ENCODE measurements around the gene MCC. TPM values are rescaled to one million over a fixed set of nuclear protein-coding genes. Genes with fewer than 3 reads are reported as not detected.

Gene MCC
- total RNA-seq, 2 experiments from 2014 or later, result 3.8 to 4.4 TPM

- POLR2A ChIA-PET, result interaction anchor here (0.6 kb wide), 1 partner anchor 440 kb away, joined by 3 read pairs; no protein-coding TSS in a partner anchor
- Mint-ChIP-seq H3K36me3 (peaks cover 33% of the 10 kb centered on the region), H3K4me3 (no peak overlapping the region), H3K27ac (no peak overlapping the region), H3K9me3 (no peaks in the 10 kb centered on the region), H3K27me3 (no peaks in the 10 kb centered on the region), H3K4me1 (peaks cover 3% of the 10 kb centered on the region)
- DNase-seq, result no peak
- no peak for ATAC-seq (ENCODE audit: low read depth)
Observed at GRCh38 chr5:113005454-113005853, 482.8 kb downstream of the MCC start.

GRCh38 chr5:113003763-113004162, 484.5 kb downstream of the MCC start:
- Mint-ChIP-seq H3K27me3 (no peaks in the 10 kb centered on the region), H3K9me3 (no peaks in the 10 kb centered on the region), H3K36me3 (peaks cover 28% of the 10 kb centered on the region), H3K4me1 (peaks cover 4% of the 10 kb centered on the region), H3K27ac (no peak overlapping the region), H3K4me3 (no peak overlapping the region)
- POLR2A ChIA-PET, result interaction anchor here (0.6 kb wide), 1 partner anchor 42 kb away, joined by 3 read pairs; no protein-coding TSS in a partner anchor
- DNase-seq (no peak), ATAC-seq (ENCODE audit: low read depth) (no peak)

GRCh38 chr5:113002423-113002822, 485.8 kb downstream of the MCC start:
- H3K27ac Mint-ChIP-seq, result no peak overlapping the region
- ATAC-seq (ENCODE audit: low read depth) (no peak), DNase-seq (no peak)
- peaks cover 25% of the 10 kb centered on the region for H3K36me3 Mint-ChIP-seq
- peaks cover 6% of the 10 kb centered on the region for H3K4me1 Mint-ChIP-seq
- H3K27me3 Mint-ChIP-seq, result no peaks in the 10 kb centered on the region
- no peak overlapping the region for H3K4me3 Mint-ChIP-seq
- no peaks in the 10 kb centered on the region for H3K9me3 Mint-ChIP-seq
- POLR2A ChIA-PET, result no interaction called here

- no peaks in the 10 kb centered on the region for H3K27me3 Mint-ChIP-seq
- no peak overlapping the region for H3K27ac Mint-ChIP-seq
- no peak for ATAC-seq (ENCODE audit: low read depth)
- H3K4me3 Mint-ChIP-seq, result no peak overlapping the region
- H3K9me3 Mint-ChIP-seq, result no peaks in the 10 kb centered on the region
- H3K36me3 Mint-ChIP-seq, result peaks cover 23% of the 10 kb centered on the region
- POLR2A ChIA-PET, result no interaction called here
- DNase-seq, result no peak
- peaks cover 5% of the 10 kb centered on the region for H3K4me1 Mint-ChIP-seq
Observed at GRCh38 chr5:113000466-113000865, 487.8 kb downstream of the MCC start.

- no peaks in the 10 kb centered on the region for H3K9me3 Mint-ChIP-seq
- no peak for ATAC-seq (ENCODE audit: low read depth)
- H3K27me3 Mint-ChIP-seq, result no peaks in the 10 kb centered on the region
- H3K27ac Mint-ChIP-seq, result no peak overlapping the region
- no peak for DNase-seq
- POLR2A ChIA-PET, result no interaction called here
- H3K36me3 Mint-ChIP-seq, result peaks cover 22% of the 10 kb centered on the region
- no peak overlapping the region for H3K4me3 Mint-ChIP-seq
- H3K4me1 Mint-ChIP-seq, result peaks cover 5% of the 10 kb centered on the region
Observed at GRCh38 chr5:112998296-112998695, 490.0 kb downstream of the MCC start.

- Mint-ChIP-seq H3K4me3 (no peak overlapping the region), H3K27me3 (no peaks in the 10 kb centered on the region), H3K9me3 (no peaks in the 10 kb centered on the region), H3K36me3 (peaks cover 16% of the 10 kb centered on the region), H3K4me1 (peaks cover 5% of the 10 kb centered on the region), H3K27ac (no peak overlapping the region)
- DNase-seq (no peak), ATAC-seq (ENCODE audit: low read depth) (no peak)
- POLR2A ChIA-PET, result interaction anchor here (1.2 kb wide), 1 partner anchor 148 kb away, joined by 3 read pairs; no protein-coding TSS in a partner anchor
Observed at GRCh38 chr5:112996830-112997374, 491.4 kb downstream of the MCC start.

GRCh38 chr5:112995764-112996618, 492.3 kb downstream of the MCC start:
- H3K27me3 Mint-ChIP-seq, result no peaks in the 10 kb centered on the region
- H3K4me3 Mint-ChIP-seq, result no peak overlapping the region
- H3K9me3 Mint-ChIP-seq, result no peaks in the 10 kb centered on the region
- peaks cover 15% of the 10 kb centered on the region for H3K36me3 Mint-ChIP-seq
- H3K4me1 Mint-ChIP-seq, result peaks cover 5% of the 10 kb centered on the region
- DNase-seq, result peak; percentile 64
- POLR2A ChIA-PET, result interaction anchor here (1.2 to 2.3 kb wide), 2 partner anchors 20 to 148 kb away, joined by 3 to 6 read pairs; partner anchors contain the start of gene DCP2
- no peak overlapping the region for H3K27ac Mint-ChIP-seq
- peak; percentile 60 for ATAC-seq (ENCODE audit: low read depth)

- Mint-ChIP-seq H3K9me3 (no peaks in the 10 kb centered on the region), H3K27me3 (no peaks in the 10 kb centered on the region), H3K27ac (no peak overlapping the region), H3K4me1 (peaks cover 49% of the 10 kb centered on the region), H3K4me3 (no peak overlapping the region), H3K36me3 (peaks cover 46% of the 10 kb centered on the region)
- DNase-seq, result no peak
- ATAC-seq (ENCODE audit: low read depth), result no peak
- POLR2A ChIA-PET, result interaction anchor here (1.9 kb wide), 1 partner anchor 10 kb away, joined by 8 read pairs; the partner anchor contains the start of gene DCP2
Observed at GRCh38 chr5:112986224-112986623, 502.0 kb downstream of the MCC start.

GRCh38 chr5:112983363-112983762, 504.9 kb downstream of the MCC start:
- Mint-ChIP-seq H3K9me3 (no peaks in the 10 kb centered on the region), H3K27ac (no peak overlapping the region), H3K4me1 (peaks cover 45% of the 10 kb centered on the region), H3K27me3 (no peaks in the 10 kb centered on the region), H3K36me3 (peaks cover 42% of the 10 kb centered on the region), H3K4me3 (no peak overlapping the region)
- POLR2A ChIA-PET, result no interaction called here
- ATAC-seq (ENCODE audit: low read depth) (no peak), DNase-seq (no peak)

GRCh38 chr5:112979723-112980122, 508.5 kb downstream of the MCC start:
- H3K27ac Mint-ChIP-seq, result peak overlapping the region; percentile 40
- H3K36me3 Mint-ChIP-seq, result peaks cover 36% of the 10 kb centered on the region
- peak overlapping the region; percentile 84 for H3K4me3 Mint-ChIP-seq
- H3K9me3 Mint-ChIP-seq, result no peaks in the 10 kb centered on the region
- ATAC-seq (ENCODE audit: low read depth) (no peak), DNase-seq (no peak)
- H3K4me1 Mint-ChIP-seq, result peaks cover 50% of the 10 kb centered on the region
- POLR2A ChIA-PET, result no interaction called here
- H3K27me3 Mint-ChIP-seq, result no peaks in the 10 kb centered on the region

- peaks cover 43% of the 10 kb centered on the region for H3K4me1 Mint-ChIP-seq
- POLR2A ChIA-PET, result interaction anchor here (0.9 kb wide), 1 partner anchor 49 kb away, joined by 12 read pairs; no protein-coding TSS in a partner anchor
- peak overlapping the region; percentile 96 for H3K4me3 Mint-ChIP-seq
- DNase-seq, result no peak
- peaks cover 32% of the 10 kb centered on the region for H3K36me3 Mint-ChIP-seq
- H3K27me3 Mint-ChIP-seq, result no peaks in the 10 kb centered on the region
- ATAC-seq (ENCODE audit: low read depth), result no peak
- no peaks in the 10 kb centered on the region for H3K9me3 Mint-ChIP-seq
- H3K27ac Mint-ChIP-seq, result no peak overlapping the region
Observed at GRCh38 chr5:112978836-112979235, 509.4 kb downstream of the MCC start.

GRCh38 chr5:112977440-112977861, 510.8 kb downstream of the MCC start:
- no peaks in the 10 kb centered on the region for H3K27me3 Mint-ChIP-seq
- H3K9me3 Mint-ChIP-seq, result no peaks in the 10 kb centered on the region
- peak overlapping the region; percentile 95 for H3K27ac Mint-ChIP-seq
- DNase-seq, result no peak
- peaks cover 34% of the 10 kb centered on the region for H3K4me1 Mint-ChIP-seq
- H3K4me3 Mint-ChIP-seq, result peak overlapping the region; percentile 96
- no peak for ATAC-seq (ENCODE audit: low read depth)
- H3K36me3 Mint-ChIP-seq, result peaks cover 22% of the 10 kb centered on the region
- POLR2A ChIA-PET, result no interaction called here

GRCh38 chr5:112976432-112977309, 511.6 kb downstream of the MCC start, which contains the start of gene DCP2:
DCP2 (plus strand) TSS chr5:112976798; CDS start chr5:112976934, 136 bp downstream.
- Mint-ChIP-seq H3K9me3 (no peaks in the 10 kb centered on the region), H3K4me1 (peaks cover 31% of the 10 kb centered on the region), H3K4me3 (peak within 1 kb of the TSS; percentile 96), H3K36me3 (peaks cover 17% of the 10 kb centered on the region), H3K27ac (peak within 1 kb of the TSS; percentile 95), H3K27me3 (no peaks in the 10 kb centered on the region)
- ATAC-seq (ENCODE audit: low read depth) (peak; percentile 97), DNase-seq (peak; percentile 96)
- POLR2A ChIA-PET, result interaction anchor here (0.7 to 1.7 kb wide), 27 partner anchors 8 to 815 kb away, joined by 3 to 33 read pairs (median 4); partner anchors contain the start of genes REEP5, SRP19 and YTHDC2

All from activated naive CD8-positive, alpha-beta T cell treated with anti-CD3 and anti-CD28 coated beads, Interleukin-2, amount 10 ng/mL, durations not matched to agents 7 days and 5 days (primary cell).